SK-N-SH (cell line): ENCODE measurements around the gene MAP3K5. TPM values are rescaled to one million over a fixed set of nuclear protein-coding genes. Genes with fewer than 3 reads are reported as not detected.

ENCODE experiments used
- CTCF ChIA-PET: fragments of 300-600, 350-600 bp; formaldehyde crosslinking; extraction: SDS; loops from one replicate; lab custom pipeline; 2021; lab: Yijun Ruan, JAX
- POLR2A ChIA-PET: fragments of 350-600 bp; sonication (Branson Sonifier 250); formaldehyde crosslinking; extraction: SDS; loops from one replicate; lab custom pipeline; 2020; ENCODE audit warnings: antibody characterized with exemption, inconsistent platforms; lab: Yijun Ruan, JAX
- DNase-seq: peaks from one replicate; pipeline ENCODE4 v3.0.0; 2012
- H2AFZ ChIP-seq: fragments of 200-600 bp; sonication (generic); 2 replicates; pipeline ENCODE4 v1.8.1; 2016; ENCODE audit warnings: antibody characterized with exemption, mild to moderate bottlenecking, low read depth
- H3F3A ChIP-seq: fragments of 200-600 bp; sonication (generic); replicated peaks from 2 replicates; pipeline ENCODE3; 2016; ENCODE audit warnings: antibody characterized with exemption, mild to moderate bottlenecking; ENCODE audit not compliant: insufficient read depth
- H3K27ac ChIP-seq, 2 experiments: fragments of 200-500 bp in 1 of 2; fragments of 200-600 bp in 1 of 2; sonication (Bioruptor generic) in 1 of 2; sonication (generic), shearing (Covaris generic) in 1 of 2; 2 replicates each; pipeline versions ENCODE4 v1.5.1 to v1.6.1; 2014 to 2016; ENCODE audit warnings: low read depth in 2 of 2, inconsistent platforms in 1 of 2, low read length in 1 of 2, mild to moderate bottlenecking in 1 of 2, mixed read lengths in 1 of 2
- H3K27me3 ChIP-seq: fragments of 200-600 bp; sonication (generic), shearing (Covaris generic); 2 replicates; pipeline ENCODE4 v1.6.1; 2016; ENCODE audit warnings: mixed run types; ENCODE audit not compliant: insufficient read depth
- H3K36me3 ChIP-seq, 2 experiments: fragments of 200-500 bp in 1 of 2; fragments of 200-600 bp in 1 of 2; sonication (Bioruptor generic) in 1 of 2; sonication (generic) in 1 of 2; replicated peaks in 1 of 2; 2 replicates each; pipeline versions ENCODE3 to v1.5.1; 2014 to 2016; ENCODE audit warnings: low read length in 1 of 2, mild to moderate bottlenecking in 1 of 2; ENCODE audit not compliant: insufficient read depth in 2 of 2, control insufficient read depth in 1 of 2
- H3K4me1 ChIP-seq, 2 experiments: fragments of 200-500 bp in 1 of 2; fragments of 200-600 bp in 1 of 2; sonication (Bioruptor generic) in 1 of 2; sonication (generic), shearing (Covaris generic) in 1 of 2; 2 replicates each; pipeline versions ENCODE4 v1.5.1 to v1.6.1; 2014 to 2016; ENCODE audit warnings: low read depth in 1 of 2, low read length in 1 of 2, mixed run types in 1 of 2; ENCODE audit not compliant: insufficient read depth in 2 of 2, control insufficient read depth in 1 of 2
- H3K4me2 ChIP-seq: fragments of 200-600 bp; sonication (generic), shearing (Covaris generic); 2 replicates; pipeline ENCODE4 v1.6.1; 2017; ENCODE audit warnings: mixed run types
- H3K4me3 ChIP-seq, 2 experiments: fragments of 200-500 bp in 1 of 2; fragments of 200-600 bp in 1 of 2; sonication (Bioruptor generic) in 1 of 2; sonication (generic), shearing (Covaris generic) in 1 of 2; 2 replicates each; pipeline versions ENCODE4 v1.5.1 to v1.8.1; 2014 to 2016; ENCODE audit warnings: low read depth in 2 of 2, inconsistent platforms in 1 of 2, low read length in 1 of 2, mild to moderate bottlenecking in 1 of 2, mixed read lengths in 1 of 2, moderate library complexity in 1 of 2
- H3K79me2 ChIP-seq: fragments of 200-600 bp; sonication (generic); 2 replicates; pipeline ENCODE4 v1.8.1; 2017; ENCODE audit warnings: mild to moderate bottlenecking; ENCODE audit not compliant: insufficient read depth
- H3K9ac ChIP-seq: fragments of 200-600 bp; sonication (generic); 2 replicates; pipeline ENCODE4 v1.6.1; 2017; ENCODE audit warnings: mixed run types
- H3K9me2 ChIP-seq: fragments of 200-600 bp; sonication (generic); 2 replicates; pipeline ENCODE4 v1.6.1; 2017; ENCODE audit warnings: mixed run types
- H3K9me3 ChIP-seq: fragments of 200-600 bp; sonication (generic); 2 replicates; pipeline ENCODE4 v1.6.1; 2017; ENCODE audit warnings: mixed run types, mild to moderate bottlenecking, moderate library complexity
- H4K20me1 ChIP-seq: fragments of 200-600 bp; sonication (generic); 2 replicates; pipeline ENCODE4 v1.6.1; 2017; ENCODE audit warnings: mild to moderate bottlenecking, mixed run types; ENCODE audit not compliant: insufficient read depth
- ELF1 ChIP-seq: IDR thresholded peaks from 2 replicates; pipeline ENCODE4 v1.4.0; 2012
- EP300 ChIP-seq, 2 experiments: IDR thresholded peaks; 2 replicates each; pipeline versions ENCODE4 v1.4.0 to v1.6.1; 2012; ENCODE audit warnings: borderline replicate concordance in 1 of 2, low read depth in 1 of 2, low read length in 1 of 2
- FOSL2 ChIP-seq: IDR thresholded peaks from 2 replicates; pipeline ENCODE4 v1.4.0; 2012; ENCODE audit warnings: low read depth, mild to moderate bottlenecking, moderate library complexity, borderline replicate concordance
- FOXJ3 ChIP-seq: sonication (generic); formaldehyde crosslinking; IDR thresholded peaks from 2 replicates; pipeline ENCODE4 v1.5.1; 2020; ENCODE audit warnings: mild to moderate bottlenecking, missing genetic modification reagents
- FOXM1 ChIP-seq: IDR thresholded peaks from 2 replicates; pipeline ENCODE4 v1.4.0; 2012; ENCODE audit warnings: low read depth, mild to moderate bottlenecking
- MEF2A ChIP-seq: IDR thresholded peaks from 2 replicates; pipeline ENCODE4 v1.4.0; 2012; ENCODE audit warnings: low read depth, borderline replicate concordance
- MXI1 ChIP-seq: IDR thresholded peaks from 2 replicates; pipeline ENCODE4 v1.6.1; 2012; ENCODE audit warnings: mild to moderate bottlenecking, low read depth, low read length, improper control_type of control experiment
- NRF1 ChIP-seq: IDR thresholded peaks from 2 replicates; pipeline ENCODE4 v1.6.1; 2012; ENCODE audit warnings: low read depth, mild to moderate bottlenecking, low read length
- RAD21 ChIP-seq: IDR thresholded peaks from 2 replicates; pipeline ENCODE4 v1.6.1; 2012; ENCODE audit warnings: mild to moderate bottlenecking, low read length
- RFX5 ChIP-seq: IDR thresholded peaks from 2 replicates; pipeline ENCODE4 v1.6.1; 2012; ENCODE audit warnings: mild to moderate bottlenecking, improper control_type of control experiment, low read length
- RXRA ChIP-seq: IDR thresholded peaks from 2 replicates; pipeline ENCODE4 v1.4.0; 2012; ENCODE audit warnings: low read depth, mild to moderate bottlenecking, borderline replicate concordance
- TAF1 ChIP-seq: IDR thresholded peaks from 2 replicates; pipeline ENCODE4 v1.6.1; 2012; ENCODE audit warnings: low read depth, mild to moderate bottlenecking, low read length, moderate library complexity, borderline replicate concordance
- ZBTB33 ChIP-seq: IDR thresholded peaks from 2 replicates; pipeline ENCODE4 v1.4.0; 2012; ENCODE audit warnings: low read depth, borderline replicate concordance
- WGBS: methylation state at CpG from one replicate; pipeline ENCODE4 v1.1.6; 2017; ENCODE audit warnings: low lambda C conversion rate; 5-methylcytosine and 5-hydroxymethylcytosine counted together
- polyA plus RNA-seq, 3 experiments: library from polyadenylated mRNA; depleted of rRNA; stranded (reverse); fragments of >200 nt; gene quantifications; 2 replicates each; pipeline ENCODE4 v1.2.3, GENCODE V29; 2012
- TF ChIP-seq, protein P1 (sequence below): IDR thresholded peaks from 2 replicates; pipeline ENCODE4; 2012
- TF ChIP-seq, protein P2 (sequence below): fragments of 150-350 bp; IDR thresholded peaks from 2 replicates; pipeline ENCODE4 v1.6.1; 2016; ENCODE audit warnings: mild to moderate bottlenecking, low read depth, low read length
- TF ChIP-seq, protein P3 (sequence below): fragments of 150-350 bp; IDR thresholded peaks from 2 replicates; pipeline ENCODE4 v1.6.1; 2017; ENCODE audit warnings: antibody characterized with exemption, low read length, low read depth, borderline replicate concordance
- TF ChIP-seq, protein P4 (sequence below): IDR thresholded peaks from 2 replicates; pipeline ENCODE4 v1.6.1; 2012; ENCODE audit warnings: mild to moderate bottlenecking, low read depth, low read length, moderate library complexity

MAP3K5 gene
- polyA plus RNA-seq, 1 of the 3 experiments (the other 2 are of a cell fraction): 1.4 TPM

DNA sequence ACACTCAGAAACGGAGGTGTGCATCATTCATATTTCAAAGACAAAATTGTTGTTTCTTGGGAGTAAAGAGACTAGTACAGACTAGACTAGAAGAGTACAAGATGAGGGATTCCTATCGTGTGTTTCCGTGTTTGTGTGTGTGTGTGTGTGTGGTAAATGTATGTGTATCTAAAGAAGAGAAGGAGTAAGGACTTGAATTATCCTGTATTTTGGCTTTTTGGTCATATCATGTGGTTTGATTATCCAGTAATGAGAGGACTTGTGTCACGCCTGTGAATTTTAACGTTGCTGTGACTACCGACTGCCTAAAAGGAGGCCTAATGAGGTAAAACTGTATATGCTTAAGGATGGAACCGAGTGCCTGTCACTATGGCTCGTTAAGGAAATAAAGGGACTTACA lies 197.6 kb downstream of the MAP3K5 start:
- no peak for DNase-seq
- Histone ChIP-seq H3K36me3 (peaks cover 5 to 18% of the 10 kb centered on the region in 2 experiments), H3F3A (peaks cover 22% of the 10 kb centered on the region), H2AFZ (peak overlapping the region; percentile 67; the same call in 1 of the 2 replicates), H3K9ac (peak overlapping the region; percentile 54; the same call in 1 of the 2 replicates), H3K9me3 (no peaks in the 10 kb centered on the region), H3K27ac (peak overlapping the region in 1 of 2 experiments; percentile 99; a peak in 3 of 4 replicates), H3K27me3 (no peaks in the 10 kb centered on the region), H3K4me1 (peaks cover 0 to 11% of the 10 kb centered on the region in 2 experiments; a peak in 3 of 4 replicates), H3K4me3 (peak overlapping the region in 1 of 2 experiments; percentile 52; a peak in 1 of 4 replicates), H4K20me1 (no peaks in the 10 kb centered on the region), H3K79me2 (no peaks in the 10 kb centered on the region), H3K9me2 (no peaks in the 10 kb centered on the region), H3K4me2 (peak overlapping the region; percentile 64; the same call in 1 of the 2 replicates)
- no peak for TF ChIP-seq MEF2A
- no peak for TF ChIP-seq FOSL2
- no peak for TF ChIP-seq TAF1
- TF ChIP-seq, protein P1, sequence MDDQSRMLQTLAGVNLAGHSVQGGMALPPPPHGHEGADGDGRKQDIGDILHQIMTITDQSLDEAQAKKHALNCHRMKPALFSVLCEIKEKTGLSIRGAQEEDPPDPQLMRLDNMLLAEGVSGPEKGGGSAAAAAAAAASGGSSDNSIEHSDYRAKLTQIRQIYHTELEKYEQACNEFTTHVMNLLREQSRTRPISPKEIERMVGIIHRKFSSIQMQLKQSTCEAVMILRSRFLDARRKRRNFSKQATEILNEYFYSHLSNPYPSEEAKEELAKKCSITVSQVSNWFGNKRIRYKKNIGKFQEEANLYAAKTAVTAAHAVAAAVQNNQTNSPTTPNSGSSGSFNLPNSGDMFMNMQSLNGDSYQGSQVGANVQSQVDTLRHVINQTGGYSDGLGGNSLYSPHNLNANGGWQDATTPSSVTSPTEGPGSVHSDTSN: no peak
- TF ChIP-seq NRF1: no peak
- TF ChIP-seq ZBTB33: no peak
- no peak for TF ChIP-seq FOXJ3 (CRISPR knock-in tag)
- TF ChIP-seq RXRA: no peak
- no peak for TF ChIP-seq FOXM1
- TF ChIP-seq, protein P2, sequence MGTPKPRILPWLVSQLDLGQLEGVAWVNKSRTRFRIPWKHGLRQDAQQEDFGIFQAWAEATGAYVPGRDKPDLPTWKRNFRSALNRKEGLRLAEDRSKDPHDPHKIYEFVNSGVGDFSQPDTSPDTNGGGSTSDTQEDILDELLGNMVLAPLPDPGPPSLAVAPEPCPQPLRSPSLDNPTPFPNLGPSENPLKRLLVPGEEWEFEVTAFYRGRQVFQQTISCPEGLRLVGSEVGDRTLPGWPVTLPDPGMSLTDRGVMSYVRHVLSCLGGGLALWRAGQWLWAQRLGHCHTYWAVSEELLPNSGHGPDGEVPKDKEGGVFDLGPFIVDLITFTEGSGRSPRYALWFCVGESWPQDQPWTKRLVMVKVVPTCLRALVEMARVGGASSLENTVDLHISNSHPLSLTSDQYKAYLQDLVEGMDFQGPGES: no peak
- TF ChIP-seq, protein P3, sequence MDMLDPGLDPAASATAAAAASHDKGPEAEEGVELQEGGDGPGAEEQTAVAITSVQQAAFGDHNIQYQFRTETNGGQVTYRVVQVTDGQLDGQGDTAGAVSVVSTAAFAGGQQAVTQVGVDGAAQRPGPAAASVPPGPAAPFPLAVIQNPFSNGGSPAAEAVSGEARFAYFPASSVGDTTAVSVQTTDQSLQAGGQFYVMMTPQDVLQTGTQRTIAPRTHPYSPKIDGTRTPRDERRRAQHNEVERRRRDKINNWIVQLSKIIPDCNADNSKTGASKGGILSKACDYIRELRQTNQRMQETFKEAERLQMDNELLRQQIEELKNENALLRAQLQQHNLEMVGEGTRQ: no peak
- no peak for TF ChIP-seq ELF1
- TF ChIP-seq RAD21: no peak
- TF ChIP-seq, protein P4, sequence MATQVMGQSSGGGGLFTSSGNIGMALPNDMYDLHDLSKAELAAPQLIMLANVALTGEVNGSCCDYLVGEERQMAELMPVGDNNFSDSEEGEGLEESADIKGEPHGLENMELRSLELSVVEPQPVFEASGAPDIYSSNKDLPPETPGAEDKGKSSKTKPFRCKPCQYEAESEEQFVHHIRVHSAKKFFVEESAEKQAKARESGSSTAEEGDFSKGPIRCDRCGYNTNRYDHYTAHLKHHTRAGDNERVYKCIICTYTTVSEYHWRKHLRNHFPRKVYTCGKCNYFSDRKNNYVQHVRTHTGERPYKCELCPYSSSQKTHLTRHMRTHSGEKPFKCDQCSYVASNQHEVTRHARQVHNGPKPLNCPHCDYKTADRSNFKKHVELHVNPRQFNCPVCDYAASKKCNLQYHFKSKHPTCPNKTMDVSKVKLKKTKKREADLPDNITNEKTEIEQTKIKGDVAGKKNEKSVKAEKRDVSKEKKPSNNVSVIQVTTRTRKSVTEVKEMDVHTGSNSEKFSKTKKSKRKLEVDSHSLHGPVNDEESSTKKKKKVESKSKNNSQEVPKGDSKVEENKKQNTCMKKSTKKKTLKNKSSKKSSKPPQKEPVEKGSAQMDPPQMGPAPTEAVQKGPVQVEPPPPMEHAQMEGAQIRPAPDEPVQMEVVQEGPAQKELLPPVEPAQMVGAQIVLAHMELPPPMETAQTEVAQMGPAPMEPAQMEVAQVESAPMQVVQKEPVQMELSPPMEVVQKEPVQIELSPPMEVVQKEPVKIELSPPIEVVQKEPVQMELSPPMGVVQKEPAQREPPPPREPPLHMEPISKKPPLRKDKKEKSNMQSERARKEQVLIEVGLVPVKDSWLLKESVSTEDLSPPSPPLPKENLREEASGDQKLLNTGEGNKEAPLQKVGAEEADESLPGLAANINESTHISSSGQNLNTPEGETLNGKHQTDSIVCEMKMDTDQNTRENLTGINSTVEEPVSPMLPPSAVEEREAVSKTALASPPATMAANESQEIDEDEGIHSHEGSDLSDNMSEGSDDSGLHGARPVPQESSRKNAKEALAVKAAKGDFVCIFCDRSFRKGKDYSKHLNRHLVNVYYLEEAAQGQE: no peak
- TF ChIP-seq EP300 (IDR thresholded peaks at IDR 0.05; ENCODE audit: borderline replicate concordance in 1 of 2, low read depth in 1 of 2, low read length in 1 of 2): no peak
- TF ChIP-seq RFX5: no peak
- TF ChIP-seq MXI1: no peak
- POLR2A ChIA-PET: no interaction called here
- WGBS: 93% methylated on average over 8 of the region's 8 CpGs
- CTCF ChIA-PET: interaction anchor here (1.1 to 1.3 kb wide), 2 partner anchors 14 to 198 kb away, joined by 4 to 5 read pairs; partner anchors contain the start of gene MAP3K5
